GM15510 (cell line): ENCODE results near the gene GPRC5A.

Experiments used
- POLR2A ChIP-seq: IDR thresholded peaks from 3 replicates; pipeline ENCODE4 v1.6.1; 2011; ENCODE audit warnings: borderline replicate concordance; ENCODE audit not compliant: insufficient read length; ENCODE audit errors: extremely low read depth

The GPRC5A gene

GRCh38 chr12:12899530-12900380 is 8.4 kb downstream of the GPRC5A start:
- TF ChIP-seq POLR2A: no peak

- TF ChIP-seq POLR2A: no peak
Observed at GRCh38 chr12:12900786-12901157, 9.4 kb downstream of the GPRC5A start.

- TF ChIP-seq POLR2A: no peak
Observed at GRCh38 chr12:12901158-12901791, 9.9 kb downstream of the GPRC5A start.

GRCh38 chr12:12902036-12902435 is 10.7 kb downstream of the GPRC5A start:
- TF ChIP-seq POLR2A: no peak

GRCh38 chr12:12903642-12904609 is 12.6 kb downstream of the GPRC5A start:
- no peak for TF ChIP-seq POLR2A

GRCh38 chr12:12907552-12907951 is 16.2 kb downstream of the GPRC5A start:
- TF ChIP-seq POLR2A: no peak

GRCh38 chr12:12908252-12908651 is 16.9 kb downstream of the GPRC5A start:
- TF ChIP-seq POLR2A: no peak

- no peak for TF ChIP-seq POLR2A
Observed at GRCh38 chr12:12908711-12909110, 17.3 kb downstream of the GPRC5A start.

- TF ChIP-seq POLR2A: no peak
Observed at GRCh38 chr12:12909228-12909994, 18.0 kb downstream of the GPRC5A start.

GRCh38 chr12:12909995-12910420 is 18.6 kb downstream of the GPRC5A start:
- TF ChIP-seq POLR2A: no peak

GRCh38 chr12:12912711-12913110 is 21.3 kb downstream of the GPRC5A start:
- no peak for TF ChIP-seq POLR2A

GRCh38 chr12:12915656-12916055 is 24.3 kb downstream of the GPRC5A start:
- TF ChIP-seq POLR2A: no peak

GRCh38 chr12:12916135-12916944 is 25.0 kb downstream of the GPRC5A start:
- no peak for TF ChIP-seq POLR2A

GRCh38 chr12:12917517-12917916 is 26.2 kb downstream of the GPRC5A start:
- no peak for TF ChIP-seq POLR2A

GRCh38 chr12:12918781-12919389 is 27.5 kb downstream of the GPRC5A start:
- TF ChIP-seq POLR2A: no peak
